Measurements from ENCODE around the gene XKR7. TPM values are rescaled to one million over a fixed set of nuclear protein-coding genes. Genes with fewer than 3 reads are reported as not detected.

Gene XKR7
- total RNA-seq, 1 experiment from 2014 or later, result not detected

DNA sequence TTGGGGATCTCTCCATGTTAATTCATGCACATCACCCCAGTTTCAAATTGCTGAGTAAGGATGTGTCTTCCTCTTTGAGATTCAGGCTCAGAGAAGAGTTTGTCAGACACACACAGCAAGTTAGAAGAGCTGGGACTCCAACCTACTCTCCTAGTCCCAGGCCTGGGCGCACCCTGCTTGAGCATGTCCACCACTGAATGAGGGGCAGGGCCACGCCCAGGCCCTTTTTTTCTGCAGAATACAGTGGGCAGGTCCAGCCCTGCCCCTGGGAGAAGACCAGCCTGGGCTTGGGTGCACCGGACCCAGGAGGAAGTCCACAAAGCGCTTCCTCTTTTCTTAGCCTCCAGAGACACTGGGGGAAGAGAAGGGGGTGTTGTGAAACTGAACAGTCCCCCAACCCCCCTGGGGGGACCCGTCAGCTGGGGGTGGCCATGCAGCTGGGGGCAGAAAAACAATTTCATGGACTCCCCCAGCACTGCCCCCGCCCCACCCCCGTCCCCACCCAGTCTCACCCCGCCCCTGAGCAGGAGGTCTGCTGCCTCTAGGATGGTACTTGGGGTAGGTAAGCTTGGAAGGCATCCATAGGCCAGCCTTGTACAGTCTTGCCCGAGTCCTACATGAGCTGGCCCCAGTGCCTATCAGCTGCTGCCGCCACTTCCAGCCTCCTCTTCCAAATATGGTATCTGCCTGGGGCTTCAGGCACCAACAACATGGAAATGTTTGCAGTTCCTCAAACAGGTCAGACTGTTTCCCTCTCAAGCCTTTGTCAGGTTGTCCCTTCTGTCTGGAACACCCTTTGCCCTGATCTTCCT lies 72.4 kb downstream of the XKR7 start:
- H3K9me3 ChIP-seq (ENCODE audit: low read length), result no peaks in the 10 kb centered on the region
- no peaks in the 10 kb centered on the region for H3K4me1 ChIP-seq (ENCODE audit: insufficient read depth, low read length)
- no peak overlapping the region for H3K27ac ChIP-seq (ENCODE audit: low read length)
- no peaks in the 10 kb centered on the region for H3K36me3 ChIP-seq (ENCODE audit: low read depth, low read length)
- DNase-seq (no peak), ATAC-seq (no peak)
- CTCF ChIA-PET, result interaction anchor here (0.7 kb wide), 1 partner anchor 199 kb away, joined by 4 read pairs; no protein-coding TSS in a partner anchor
- H3K4me2 ChIP-seq (ENCODE audit: low read length), result no peak overlapping the region
- intact Hi-C loops (cut with micrococcal nuclease), result no loop called here
- H3K4me3 ChIP-seq (ENCODE audit: low read length), result no peak overlapping the region
- no peaks in the 10 kb centered on the region for H3F3A ChIP-seq (ENCODE audit: low read length, unreplicated experiment)
- POLR2A ChIA-PET (ENCODE audit: unreplicated experiment), result no interaction called here
- no peaks in the 10 kb centered on the region for H4K20me1 ChIP-seq (ENCODE audit: low read length)
- BruUV-seq (replicated peaks), result no TSS peak
- no peaks in the 10 kb centered on the region for H3K79me2 ChIP-seq (ENCODE audit: low read length)
- TF ChIP-seq, protein P1, sequence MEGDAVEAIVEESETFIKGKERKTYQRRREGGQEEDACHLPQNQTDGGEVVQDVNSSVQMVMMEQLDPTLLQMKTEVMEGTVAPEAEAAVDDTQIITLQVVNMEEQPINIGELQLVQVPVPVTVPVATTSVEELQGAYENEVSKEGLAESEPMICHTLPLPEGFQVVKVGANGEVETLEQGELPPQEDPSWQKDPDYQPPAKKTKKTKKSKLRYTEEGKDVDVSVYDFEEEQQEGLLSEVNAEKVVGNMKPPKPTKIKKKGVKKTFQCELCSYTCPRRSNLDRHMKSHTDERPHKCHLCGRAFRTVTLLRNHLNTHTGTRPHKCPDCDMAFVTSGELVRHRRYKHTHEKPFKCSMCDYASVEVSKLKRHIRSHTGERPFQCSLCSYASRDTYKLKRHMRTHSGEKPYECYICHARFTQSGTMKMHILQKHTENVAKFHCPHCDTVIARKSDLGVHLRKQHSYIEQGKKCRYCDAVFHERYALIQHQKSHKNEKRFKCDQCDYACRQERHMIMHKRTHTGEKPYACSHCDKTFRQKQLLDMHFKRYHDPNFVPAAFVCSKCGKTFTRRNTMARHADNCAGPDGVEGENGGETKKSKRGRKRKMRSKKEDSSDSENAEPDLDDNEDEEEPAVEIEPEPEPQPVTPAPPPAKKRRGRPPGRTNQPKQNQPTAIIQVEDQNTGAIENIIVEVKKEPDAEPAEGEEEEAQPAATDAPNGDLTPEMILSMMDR (conservative IDR thresholded peaks at IDR 0.05; ENCODE audit: low read depth, low read length), result no peak
- no peak for TF ChIP-seq EZH2 (IDR thresholded peaks at IDR 0.05; ENCODE audit: low read length, unreplicated experiment)
- no peak for TF ChIP-seq EZH2phosphoT487 (IDR thresholded peaks at IDR 0.05; ENCODE audit: borderline replicate concordance, low read length)
- peaks cover 77% of the 10 kb centered on the region for H3K27me3 ChIP-seq (ENCODE audit: low read length)
- H3K9me2 ChIP-seq (replicated peaks; ENCODE audit: low read length), result no peaks in the 10 kb centered on the region
- H3K9ac ChIP-seq (ENCODE audit: low read length), result no peak overlapping the region
- H2AFZ ChIP-seq (ENCODE audit: low read length), result no peak overlapping the region

GRCh38 chr20:32045999-32046398 lies 78.0 kb downstream of the XKR7 start:
- no peak overlapping the region for H3K9ac ChIP-seq (ENCODE audit: low read length)
- H3K4me1 ChIP-seq (ENCODE audit: insufficient read depth, low read length), result no peaks in the 10 kb centered on the region
- ATAC-seq (no peak), DNase-seq (no peak)
- H3K27ac ChIP-seq (ENCODE audit: low read length), result no peak overlapping the region
- no TSS peak for BruUV-seq (replicated peaks)
- TF ChIP-seq EZH2 (IDR thresholded peaks at IDR 0.05; ENCODE audit: low read length, unreplicated experiment) (no peak), EZH2phosphoT487 (IDR thresholded peaks at IDR 0.05; ENCODE audit: borderline replicate concordance, low read length) (no peak)
- TF ChIP-seq, protein P1 (conservative IDR thresholded peaks at IDR 0.05; ENCODE audit: low read depth, low read length), result no peak
- intact Hi-C loops (cut with micrococcal nuclease), result no loop called here
- no peak overlapping the region for H2AFZ ChIP-seq (ENCODE audit: low read length)
- H3K4me2 ChIP-seq (ENCODE audit: low read length), result no peak overlapping the region
- ChIA-PET POLR2A (ENCODE audit: unreplicated experiment) (no interaction called here), CTCF (no interaction called here)
- no peaks in the 10 kb centered on the region for H3F3A ChIP-seq (ENCODE audit: low read length, unreplicated experiment)
- H3K27me3 ChIP-seq (ENCODE audit: low read length), result peaks cover 69% of the 10 kb centered on the region
- no peak overlapping the region for H3K4me3 ChIP-seq (ENCODE audit: low read length)
- no peaks in the 10 kb centered on the region for H3K79me2 ChIP-seq (ENCODE audit: low read length)
- H3K9me2 ChIP-seq (replicated peaks; ENCODE audit: low read length), result no peaks in the 10 kb centered on the region
- no peaks in the 10 kb centered on the region for H3K9me3 ChIP-seq (ENCODE audit: low read length)
- no peaks in the 10 kb centered on the region for H4K20me1 ChIP-seq (ENCODE audit: low read length)
- no peaks in the 10 kb centered on the region for H3K36me3 ChIP-seq (ENCODE audit: low read depth, low read length)

GRCh38 chr20:32050324-32050841 lies 82.4 kb downstream of the XKR7 start:
- Histone ChIP-seq H2AFZ (ENCODE audit: low read length) (no peak overlapping the region), H3K4me2 (ENCODE audit: low read length) (no peak overlapping the region), H3K9me2 (replicated peaks; ENCODE audit: low read length) (no peaks in the 10 kb centered on the region), H3K4me3 (ENCODE audit: low read length) (no peak overlapping the region), H3K36me3 (ENCODE audit: low read depth, low read length) (no peaks in the 10 kb centered on the region), H3K27ac (ENCODE audit: low read length) (no peak overlapping the region), H3K79me2 (ENCODE audit: low read length) (no peaks in the 10 kb centered on the region), H4K20me1 (ENCODE audit: low read length) (no peaks in the 10 kb centered on the region), H3F3A (ENCODE audit: low read length, unreplicated experiment) (no peaks in the 10 kb centered on the region), H3K4me1 (ENCODE audit: insufficient read depth, low read length) (no peaks in the 10 kb centered on the region), H3K27me3 (ENCODE audit: low read length) (peaks cover 65% of the 10 kb centered on the region), H3K9ac (ENCODE audit: low read length) (no peak overlapping the region), H3K9me3 (ENCODE audit: low read length) (no peaks in the 10 kb centered on the region)
- BruUV-seq (replicated peaks), result no TSS peak
- CTCF ChIA-PET, result no interaction called here
- no peak for TF ChIP-seq EZH2 (IDR thresholded peaks at IDR 0.05; ENCODE audit: low read length, unreplicated experiment)
- TF ChIP-seq EZH2phosphoT487 (IDR thresholded peaks at IDR 0.05; ENCODE audit: borderline replicate concordance, low read length), result no peak
- TF ChIP-seq, protein P1 (conservative IDR thresholded peaks at IDR 0.05; ENCODE audit: low read depth, low read length), result no peak
- POLR2A ChIA-PET (ENCODE audit: unreplicated experiment), result no interaction called here
- DNase-seq (no peak), ATAC-seq (no peak)
- intact Hi-C loops (cut with micrococcal nuclease), result no loop called here

Data from PC-3 (cell line).